Uterus (tissue), 2 donors: ENCODE data around the gene TMCO6.

Experiments
- CTCF ChIP-seq, 4 experiments: fragments of 200-600 bp in 2 of 4; fragments of 450-650 bp in 2 of 4; sonication (generic) in 2 of 4; IDR thresholded peaks; one replicate each; pipeline ENCODE4 v1.5.1; 2016 to 2019; ENCODE audit warnings: antibody characterized with exemption in 4 of 4, mild to moderate bottlenecking in 2 of 4, moderate library complexity in 1 of 4
- POLR2A ChIP-seq, 2 donors: fragments of 450-650 bp; IDR thresholded peaks; one replicate each; pipeline ENCODE4 v1.6.1; 2016; ENCODE audit warnings: antibody characterized with exemption in 2 of 2, mild to moderate bottlenecking in 1 of 2, moderate library complexity in 1 of 2

GRCh38 chr5:140631036-140631417 lies 8.2 kb upstream of the TMCO6 start:
- TF ChIP-seq CTCF (IDR thresholded peaks at IDR 0.05) (no peak), POLR2A (IDR thresholded peaks at IDR 0.05) (no peak)
